NCI-H1930 (cell line): ENCODE data around the gene POLE.
A peak's percentile ranks its signal among the peaks of the same experiment; 100 is the strongest.

Source experiments
- DNase-seq, 2 experiments: peaks; one replicate each; lab custom pipeline; 2025; lab: John Stamatoyannopoulos, UW

POLE gene

DNA sequence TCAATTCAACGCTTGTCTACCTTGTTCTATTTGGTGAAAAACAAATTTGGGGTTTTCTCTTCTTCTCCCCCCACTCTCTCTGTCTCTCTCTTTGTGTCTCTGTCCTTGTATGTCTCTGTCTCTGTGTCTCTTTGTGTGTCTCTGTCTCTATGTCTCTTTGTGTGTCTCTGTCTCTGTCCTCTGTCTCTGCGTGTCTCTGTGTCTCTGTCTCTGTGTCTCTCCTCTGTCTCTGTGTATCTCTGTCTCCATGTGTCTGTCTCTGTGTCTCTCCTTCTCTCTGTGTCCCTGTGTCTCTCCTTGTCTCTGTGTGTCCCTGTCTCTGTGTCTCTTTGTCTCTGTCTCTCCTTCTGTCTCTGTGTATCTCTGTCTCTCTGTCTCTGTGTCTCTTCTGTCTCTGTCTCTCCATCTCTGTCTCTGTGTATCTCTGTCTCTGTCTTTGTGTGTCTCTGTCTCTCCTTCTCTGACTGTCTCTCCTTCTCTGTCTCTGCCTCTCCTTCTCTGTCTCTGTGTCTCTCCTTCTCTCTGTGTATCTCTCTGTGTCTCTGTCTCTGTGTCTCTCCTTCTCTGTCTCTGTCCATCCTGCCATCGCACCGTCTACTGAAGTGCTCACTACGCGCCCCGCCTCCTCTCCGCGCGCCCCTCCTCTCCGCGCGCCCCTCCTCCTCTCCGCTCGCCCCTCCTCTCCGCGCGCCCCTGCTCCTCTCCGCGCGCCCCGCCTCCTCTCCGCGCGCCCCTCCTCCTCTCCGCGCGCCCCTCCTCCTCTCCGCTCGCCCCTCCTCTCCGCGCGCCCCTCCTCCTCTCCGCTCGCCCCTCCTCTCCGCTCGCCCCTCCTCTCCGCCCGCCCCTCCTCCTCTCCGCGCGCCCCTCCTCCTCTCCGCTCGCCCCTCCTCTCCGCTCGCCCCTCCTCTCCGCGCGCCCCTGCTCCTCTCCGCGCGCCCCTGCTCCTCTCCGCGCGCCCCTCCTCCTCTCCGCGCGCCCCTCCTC is 89.5 kb downstream of the POLE start:
- DNase-seq, result peak in 1 of 2 experiments; percentile 40

- DNase-seq, result no peak
Observed at GRCh38 chr12:132596016-132596415, 91.1 kb downstream of the POLE start.

GRCh38 chr12:132595183-132595582 is 92.0 kb downstream of the POLE start:
- DNase-seq, result no peak

GRCh38 chr12:132593938-132594358 is 93.2 kb downstream of the POLE start:
- DNase-seq, result peak; percentile 58 to 62

- no peak for DNase-seq
Observed at GRCh38 chr12:132593521-132593920, 93.6 kb downstream of the POLE start.

DNA sequence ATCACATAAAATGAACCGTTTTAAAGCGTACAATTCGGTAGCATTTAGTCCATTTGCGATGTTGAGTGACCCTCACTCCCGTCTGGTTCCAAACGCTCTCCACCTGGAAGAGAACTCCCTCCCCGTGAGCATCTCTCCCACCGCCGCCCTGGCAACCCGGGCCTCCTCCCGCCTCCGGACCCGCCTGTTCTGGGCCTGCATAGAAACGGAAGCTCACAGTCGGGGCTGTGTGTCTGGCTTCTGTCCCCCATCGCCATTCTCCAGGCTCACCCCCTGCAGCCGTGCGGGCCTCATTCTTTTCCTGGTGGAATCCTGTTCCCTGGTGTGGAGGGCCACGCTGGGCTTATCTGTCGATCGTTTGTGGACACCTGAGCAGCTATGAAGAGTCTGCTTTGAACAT is 94.1 kb downstream of the POLE start:
- no peak for DNase-seq

GRCh38 chr12:132592282-132592970 is 94.7 kb downstream of the POLE start:
- no peak for DNase-seq

DNA sequence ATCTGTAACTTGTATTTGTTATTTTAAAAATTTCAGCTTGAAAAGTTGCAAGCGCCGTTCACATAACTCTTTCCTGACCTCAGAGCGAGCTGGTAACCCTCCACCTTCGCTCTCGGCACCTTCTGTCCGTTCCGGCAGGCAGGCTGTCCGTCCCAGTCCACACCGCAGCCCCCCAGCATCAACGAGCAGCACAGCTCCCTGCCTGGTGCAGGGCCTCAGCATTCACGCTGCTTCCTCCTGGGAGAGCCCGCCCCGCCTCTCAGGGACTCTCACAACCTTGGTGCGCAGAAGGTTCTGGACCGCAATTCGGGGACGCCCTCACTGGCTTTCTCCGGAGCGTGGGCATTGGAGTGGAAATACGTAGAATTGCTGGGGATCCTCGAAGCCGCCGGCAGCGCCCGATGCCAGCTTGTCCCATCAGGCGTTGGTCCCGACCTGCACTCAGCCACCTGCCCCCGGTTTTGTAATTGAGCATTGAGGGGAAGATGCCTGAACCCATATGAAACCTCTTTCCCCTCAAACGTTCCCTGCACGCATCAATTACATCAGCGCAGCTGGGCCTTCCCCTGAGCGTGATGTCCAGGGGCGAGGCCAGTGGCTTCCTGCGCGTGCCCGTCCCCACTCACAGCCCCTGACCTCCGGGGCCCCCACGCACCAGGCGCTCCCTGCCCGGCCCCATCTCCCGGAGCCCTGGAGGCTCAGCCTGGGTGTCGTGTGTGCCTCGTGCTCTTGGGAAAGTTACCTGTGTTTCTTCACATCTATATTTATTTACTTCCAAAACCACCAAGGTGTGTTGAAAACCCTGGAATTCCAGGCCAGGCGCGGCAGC is 95.8 kb downstream of the POLE start:
- no peak for DNase-seq

DNA sequence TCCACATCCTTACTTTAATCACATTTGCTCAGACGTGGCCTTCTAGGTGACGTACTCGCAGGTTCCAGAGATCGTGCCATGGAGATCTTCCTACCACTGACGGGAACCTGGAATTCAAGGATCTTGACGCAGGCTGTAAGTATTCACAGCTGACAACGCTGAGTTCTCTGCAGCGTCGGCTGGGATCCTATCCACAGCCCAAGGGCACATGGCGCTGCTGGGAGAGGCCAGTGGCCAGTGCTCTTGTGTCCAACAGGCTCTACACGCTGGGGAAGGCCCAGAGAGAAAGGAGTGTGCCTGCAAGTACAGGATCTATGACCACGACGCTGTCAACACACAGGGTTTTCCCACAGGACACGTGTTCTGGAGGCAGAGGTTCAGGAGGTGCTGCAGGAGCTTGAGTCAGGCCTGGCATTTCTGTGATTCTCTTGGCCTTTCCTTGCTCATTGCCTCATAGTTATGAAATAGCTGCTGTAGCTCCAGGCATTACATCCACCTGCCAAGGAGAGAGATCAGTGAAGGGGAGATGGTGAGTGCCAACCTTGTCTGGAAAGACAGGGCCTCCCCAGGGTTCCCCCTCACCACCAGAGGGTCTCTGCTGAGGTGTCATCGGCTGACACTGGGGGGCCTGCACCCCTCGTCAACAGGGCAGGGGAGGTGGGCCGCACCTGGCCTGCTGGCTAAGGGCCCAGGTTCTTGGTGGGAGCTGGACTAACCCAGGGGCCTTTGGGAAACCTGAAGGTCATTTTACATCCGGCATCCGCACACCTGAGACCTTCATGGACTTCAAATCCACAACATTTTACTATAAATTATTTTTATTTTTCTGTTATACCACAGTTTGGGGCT is 98.1 kb downstream of the POLE start:
- DNase-seq, result no peak

GRCh38 chr12:132588319-132588718 is 98.8 kb downstream of the POLE start:
- no peak for DNase-seq

DNA sequence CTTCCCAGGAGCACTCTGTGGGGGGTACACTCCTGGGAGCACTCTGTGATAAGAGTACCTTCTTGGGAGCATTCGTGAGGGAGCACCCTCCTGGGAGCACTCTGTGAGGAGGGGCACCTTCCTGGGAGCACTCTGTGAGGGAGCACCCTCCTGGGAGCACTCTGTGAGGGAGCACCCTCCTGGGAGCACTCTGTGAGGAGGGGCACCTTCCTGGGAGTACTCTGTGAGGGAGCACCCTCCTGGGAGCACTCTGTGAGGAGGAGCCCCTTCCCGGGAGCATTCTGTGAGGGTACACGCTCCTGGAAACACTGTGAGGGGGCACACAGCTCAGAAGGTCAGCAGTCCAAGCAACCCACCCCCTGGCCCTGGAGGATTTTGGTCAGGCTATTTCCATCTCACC is 99.4 kb downstream of the POLE start:
- DNase-seq, result no peak

DNA sequence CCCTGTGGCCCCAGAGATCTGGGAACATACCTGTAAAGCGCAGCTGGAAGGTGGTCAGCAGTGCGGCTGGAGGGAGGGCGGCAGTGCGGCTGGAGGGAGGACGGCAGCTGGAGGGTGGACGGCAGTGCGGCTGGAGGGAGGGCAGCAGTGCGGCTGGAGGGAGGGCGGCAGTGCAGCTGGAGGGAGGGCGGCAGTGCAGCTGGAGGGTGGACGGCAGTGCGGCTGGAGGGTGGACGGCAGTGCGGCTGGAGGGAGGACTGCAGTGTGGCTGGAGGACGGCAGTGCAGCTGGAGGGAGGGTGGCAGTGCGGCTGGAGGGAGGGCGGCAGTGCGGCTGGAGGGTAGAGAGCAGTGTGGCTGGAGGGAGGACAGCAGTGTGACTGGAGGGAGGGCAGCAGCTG is 100.2 kb downstream of the POLE start:
- DNase-seq, result no peak

GRCh38 chr12:132585177-132585576 is 102.0 kb downstream of the POLE start:
- DNase-seq, result no peak

GRCh38 chr12:132584429-132584828 is 102.7 kb downstream of the POLE start:
- no peak for DNase-seq

DNA sequence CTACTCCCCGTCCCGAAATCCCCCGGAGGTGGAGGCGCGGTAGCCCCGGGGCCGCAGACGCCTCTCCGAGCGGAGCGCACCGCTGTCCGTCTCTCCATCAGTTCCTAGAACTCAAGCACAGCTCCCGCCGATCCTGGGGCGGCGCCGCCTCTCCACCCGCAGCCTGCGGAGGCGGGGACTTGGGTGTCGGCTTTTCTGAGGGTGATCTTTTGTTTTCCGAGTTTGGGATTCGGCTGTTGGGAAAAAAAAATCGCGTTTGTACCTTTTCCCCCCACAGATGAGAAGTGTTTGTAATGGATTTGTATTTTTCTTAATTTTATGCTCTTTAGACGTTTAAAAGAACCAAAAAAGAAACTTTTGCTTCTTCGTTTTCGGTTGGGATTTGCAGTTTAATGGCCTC is 103.4 kb downstream of the POLE start:
- no peak for DNase-seq

- DNase-seq, result no peak
Observed at GRCh38 chr12:132583411-132583710, 103.8 kb downstream of the POLE start.

GRCh38 chr12:132582582-132583410 is 104.3 kb downstream of the POLE start:
- DNase-seq, result no peak

DNA sequence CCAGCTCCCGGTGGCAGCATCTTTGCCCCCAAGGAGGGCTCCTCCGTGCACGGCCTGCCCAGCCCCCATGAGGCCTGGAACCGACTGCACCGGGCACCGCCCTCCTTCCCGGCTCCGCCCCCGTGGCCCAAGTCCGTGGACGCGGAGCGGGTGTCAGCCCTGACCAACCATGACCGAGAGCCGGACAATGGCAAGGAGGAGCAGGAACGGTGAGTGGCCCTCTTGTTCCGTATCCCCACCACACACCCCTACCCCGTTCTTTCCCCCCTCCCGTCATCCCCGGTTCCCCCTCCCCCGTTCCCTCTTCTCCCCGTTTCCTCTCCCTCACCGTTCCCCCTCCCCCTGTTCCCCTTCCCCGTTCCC is 105.1 kb downstream of the POLE start:
- no peak for DNase-seq

GRCh38 chr12:132581348-132582057 is 105.6 kb downstream of the POLE start:
- no peak for DNase-seq

GRCh38 chr12:132580701-132581292 is 106.3 kb downstream of the POLE start:
- DNase-seq, result no peak
